Pancreas (tissue), 10 donors: Measurements from ENCODE around the gene ZNF697. TPM values are rescaled to one million over a fixed set of nuclear protein-coding genes. Genes with fewer than 3 reads are reported as not detected.
"Not testable (repeated sequence)": the region's sequence is repeated elsewhere in the genome, so short reads cannot be mapped to it uniquely, and the experiment has no call there.

Experiments used
- ATAC-seq, 4 donors: fragments of 200-7000 bp; cut with Tn5 transposase; one replicate each; pipeline versions ENCODE4 v1.8.0 to v1.9.1; 2020; ENCODE audit warnings: mild to moderate bottlenecking in 4 of 4, moderate library complexity in 4 of 4
- DNase-seq, 6 donors: peaks; one replicate each; pipeline ENCODE4 v3.0.0-alpha.2; 2020
- FAIRE-seq: peaks from 2 replicates; lab custom pipeline; 2012; peaks lifted over from hg19 to GRCh38; lab: Jason Lieb, UNC
- H3K27ac ChIP-seq, 4 donors: fragments of 200-600 bp; sonication (generic); 1 replicate in 3 of 4; 2 replicates in 1 of 4; pipeline versions ENCODE4 v1.5.0 to v1.8.0; 2020
- H3K27me3 ChIP-seq, 4 donors: fragments of 200-600 bp; one replicate each; pipeline ENCODE4 v1.8.0; 2021
- H3K36me3 ChIP-seq, 3 donors: fragments of 200-600 bp; sonication (generic) in 1 of 3; one replicate each; pipeline versions ENCODE4 v1.5.0 to v1.8.0; 2020 to 2021
- H3K4me1 ChIP-seq, 3 donors: fragments of 200-600 bp; one replicate each; pipeline ENCODE4 v1.8.0; 2021
- H3K4me3 ChIP-seq, 4 donors: fragments of 200-600 bp; sonication (generic) in 2 of 4; one replicate each; pipeline versions ENCODE4 v1.5.0 to v1.8.0; 2020 to 2021
- H3K9me3 ChIP-seq, 4 donors: fragments of 200-600 bp; one replicate each; pipeline ENCODE4 v1.8.0; 2021
- CTCF ChIP-seq, 4 donors: fragments of 200-600 bp; sonication (generic) in 3 of 4; IDR thresholded peaks; one replicate each; pipeline versions ENCODE4 v1.5.0 to v1.8.0; 2021; ENCODE audit warnings: antibody characterized with exemption in 4 of 4
- WGBS, 2 donors: extraction: QIAGEN DNeasy Blood & Tissue Kit; methylation state at CpG; one replicate each; pipeline ENCODE4 v1.1.7; 2013; 5-methylcytosine and 5-hydroxymethylcytosine counted together
- intact Hi-C, 3 donors: fragments of 100-400 bp; cut with DNase I; formaldehyde crosslinking; loops; one replicate each; pipeline versions ENCODE4 v1.11.1 to v1.14.2; 2022
- polyA plus RNA-seq, 2 donors: library from polyadenylated mRNA; stranded (reverse); fragments of 200-250 nt; gene quantifications; one replicate each; pipeline ENCODE4 v1.2.3, GENCODE V29; 2013
- total RNA-seq, 6 donors: library from RNA; stranded (reverse); fragmentation: NEBNext Ultra II Directional in 4 of 6; extraction: Animal tissue kit (Norgen Biotek cat#: 25700) in 4 of 6; gene quantifications; one replicate each; pipeline versions ENCODE4 v1.2.1 to v1.2.4, GENCODE V29; 2021 to 2023
- donor health status: healthy with polysubstance abuse.
- donor health status: DM: no; HTN: no; CAD: no; lungs with moderate emphysema.
- donor health status: DM: no; HTN: no; CAD: no.
- donor health status: control.
- donor health status: control.
- donor health status: Bipolar disorder and iron deficiency.
- donor health status: DM: yes; HTN: yes; CAD: no.
- donor health status: DM: no; HTN: no; CAD: no.
- donor health status: DM: no; HTN: no; CAD: no.
- donor health status: DM: yes; HTN: yes; CAD: no.

ZNF697 gene
- total and polyA plus RNA-seq, 8 donors: 1.3 to 5.9 (median 3.1) TPM

- Histone ChIP-seq H3K27me3 (no peaks in the 10 kb centered on the region), H3K36me3 (no peaks in the 10 kb centered on the region), H3K4me3 (no peak overlapping the region), H3K27ac (no peak overlapping the region), H3K4me1 (no peaks in the 10 kb centered on the region), H3K9me3 (no peaks in the 10 kb centered on the region)
- DNase-seq (no peak), ATAC-seq (no peak), FAIRE-seq (no peak)
- intact Hi-C loops: no loop called here
- 83 to 93% methylated on average over 5 of the region's 5 CpGs for WGBS, 2 donors
- TF ChIP-seq CTCF (IDR thresholded peaks at IDR 0.05): no peak
Observed at GRCh38 chr1:119588621-119589020, 59.4 kb downstream of the ZNF697 start.

DNA sequence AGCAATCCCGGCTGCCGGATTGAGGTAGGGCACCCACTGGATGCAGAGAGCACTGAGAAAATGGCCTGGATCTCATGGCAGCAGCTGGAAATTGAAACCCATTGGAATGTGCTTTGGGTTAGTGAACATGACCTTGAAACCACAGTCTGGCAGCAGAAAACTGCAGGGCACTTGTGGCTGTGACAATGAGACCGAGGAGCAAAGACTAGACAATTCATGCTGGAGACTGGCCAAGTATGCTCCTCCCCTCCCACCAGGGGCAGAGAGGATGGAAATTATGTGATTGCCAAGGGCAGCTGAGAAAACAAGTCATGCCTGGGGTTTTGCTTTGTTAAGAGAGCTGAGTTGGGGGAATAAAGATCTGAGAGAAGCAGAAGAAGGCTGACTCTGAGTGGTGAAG is 60.7 kb downstream of the ZNF697 start:
- Histone ChIP-seq H3K4me1 (no peaks in the 10 kb centered on the region), H3K27me3 (no peaks in the 10 kb centered on the region), H3K9me3 (no peaks in the 10 kb centered on the region), H3K4me3 (no peak overlapping the region), H3K36me3 (no peaks in the 10 kb centered on the region), H3K27ac (no peak overlapping the region)
- no peak for TF ChIP-seq CTCF (IDR thresholded peaks at IDR 0.05)
- intact Hi-C loops: no loop called here
- no peak for FAIRE-seq
- 57% methylated on average over 3 of the region's 3 CpGs for WGBS, 2 donors
- peak in 1 of 4 donors; percentile 41 for ATAC-seq
- DNase-seq: no peak

GRCh38 chr1:119585801-119586200 is 62.3 kb downstream of the ZNF697 start:
- H3K4me1 ChIP-seq, H3K9me3 ChIP-seq, H3K27me3 ChIP-seq, H3K36me3 ChIP-seq, intact Hi-C loops, H3K4me3 ChIP-seq, DNase-seq, FAIRE-seq, H3K27ac ChIP-seq: not testable (repeated sequence)
- 80% methylated on average over 2 of the region's 2 CpGs for WGBS, 2 donors
- peak in 2 of 4 donors; percentile 25 to 31 for ATAC-seq

- peak in 4 of 6 donors; percentile 10 to 61 (median 46) for DNase-seq
- Histone ChIP-seq H3K27me3 (no peaks in the 10 kb centered on the region), H3K27ac (no peak overlapping the region), H3K36me3 (no peaks in the 10 kb centered on the region), H3K4me3 (no peak overlapping the region), H3K9me3 (no peaks in the 10 kb centered on the region), H3K4me1 (no peaks in the 10 kb centered on the region)
- peak; percentile 74 to 97 (median 90) for ATAC-seq
- FAIRE-seq: no peak
- WGBS, 2 donors: 4 to 6% methylated on average over 1 of the region's 1 CpG
- intact Hi-C loops: no loop called here
- TF ChIP-seq CTCF (IDR thresholded peaks at IDR 0.05): peak in 3 of 4 donors; percentile 22 to 27 (median 25)
Observed at GRCh38 chr1:119582801-119583200, 65.3 kb downstream of the ZNF697 start.

- H3K4me3 ChIP-seq, H3K9me3 ChIP-seq, DNase-seq, intact Hi-C loops, H3K36me3 ChIP-seq, H3K27ac ChIP-seq, ATAC-seq, FAIRE-seq, H3K4me1 ChIP-seq, H3K27me3 ChIP-seq: not testable (repeated sequence)
- 81 to 93% methylated on average over 3 of the region's 3 CpGs for WGBS, 2 donors
Observed at GRCh38 chr1:119581076-119581475, 67.0 kb downstream of the ZNF697 start.

DNA sequence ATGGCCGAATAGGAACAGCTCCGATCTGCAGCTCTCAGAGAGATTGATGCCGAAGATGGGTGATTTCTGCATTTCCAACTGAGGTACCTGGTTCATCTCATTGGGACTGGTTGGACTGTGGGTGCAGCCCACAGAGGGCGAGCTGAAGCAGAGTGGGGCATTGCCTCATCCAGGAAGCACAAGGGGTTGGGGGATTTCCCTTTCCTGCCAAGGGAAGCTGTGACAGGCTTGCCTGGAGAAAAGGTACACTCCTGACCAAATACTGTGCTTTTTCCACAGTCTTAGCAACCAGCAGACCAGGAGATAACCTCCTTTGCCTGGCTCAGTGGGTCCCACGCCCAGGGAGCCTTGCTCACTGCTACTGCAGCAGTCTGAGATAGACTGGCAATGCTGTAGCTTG is 74.2 kb downstream of the ZNF697 start:
- 89 to 91% methylated on average over 5 of the region's 5 CpGs for WGBS, 2 donors
- FAIRE-seq: no peak
- intact Hi-C loops: no loop called here

GRCh38 chr1:119569930-119570622 is 78.0 kb downstream of the ZNF697 start:
- FAIRE-seq, DNase-seq, H3K36me3 ChIP-seq, H3K4me3 ChIP-seq, H3K27me3 ChIP-seq, H3K4me1 ChIP-seq, intact Hi-C loops, H3K9me3 ChIP-seq, H3K27ac ChIP-seq: not testable (repeated sequence)
- WGBS, 2 donors: 77 to 81% methylated on average over 6 of the region's 8 CpGs
- peak in 2 of 4 donors; percentile 44 to 46 for ATAC-seq

More for the DNA sequence above, 74.2 kb downstream of the ZNF697 start:
- no peaks in the 10 kb centered on the region for H3K36me3 ChIP-seq
- TF ChIP-seq CTCF (IDR thresholded peaks at IDR 0.05): no peak
- DNase-seq: no peak
- no peak overlapping the region for H3K4me3 ChIP-seq
- no peaks in the 10 kb centered on the region for H3K4me1 ChIP-seq
- no peaks in the 10 kb centered on the region for H3K27me3 ChIP-seq
- H3K27ac ChIP-seq: no peak overlapping the region
- no peaks in the 10 kb centered on the region for H3K9me3 ChIP-seq
- no peak for ATAC-seq
